GM18868 (cell line): ENCODE data around the gene CTNNA2.
A peak's percentile ranks its signal among the peaks of the same experiment; 100 is the strongest.

Experiments used
- ATAC-seq: cut with Tn5 transposase; IDR thresholded peaks from one replicate; pipeline ENCODE4 v1.9.1; 2021; ENCODE audit warnings: mild to moderate bottlenecking, moderate library complexity; ENCODE audit not compliant: unreplicated experiment

The CTNNA2 gene

GRCh38 chr2:79844011-79844410 lies 331.2 kb downstream of the CTNNA2 start:
- ATAC-seq, result no peak

GRCh38 chr2:79846878-79847277 lies 334.0 kb downstream of the CTNNA2 start:
- no peak for ATAC-seq

- ATAC-seq, result no peak
Measured at GRCh38 chr2:79849241-79849640, 336.4 kb downstream of the CTNNA2 start.

GRCh38 chr2:79849949-79850348 lies 337.1 kb downstream of the CTNNA2 start:
- no peak for ATAC-seq

- no peak for ATAC-seq
Measured at GRCh38 chr2:79850912-79851311, 338.1 kb downstream of the CTNNA2 start.

- ATAC-seq, result no peak
Measured at GRCh38 chr2:79855264-79856006, 342.6 kb downstream of the CTNNA2 start.

GRCh38 chr2:79857888-79858287 lies 345.0 kb downstream of the CTNNA2 start:
- ATAC-seq, result no peak

- no peak for ATAC-seq
Measured at GRCh38 chr2:79860228-79861058, 347.6 kb downstream of the CTNNA2 start.

GRCh38 chr2:79861059-79861374 lies 348.2 kb downstream of the CTNNA2 start:
- ATAC-seq, result no peak

- ATAC-seq, result no peak
Measured at GRCh38 chr2:79862756-79863155, 349.9 kb downstream of the CTNNA2 start.

GRCh38 chr2:79872656-79873055 lies 359.8 kb downstream of the CTNNA2 start:
- ATAC-seq, result no peak

GRCh38 chr2:79874015-79874414 lies 361.2 kb downstream of the CTNNA2 start:
- ATAC-seq, result no peak

GRCh38 chr2:79876430-79876829 lies 363.6 kb downstream of the CTNNA2 start:
- no peak for ATAC-seq

- no peak for ATAC-seq
Measured at GRCh38 chr2:79882548-79882947, 369.7 kb downstream of the CTNNA2 start.

GRCh38 chr2:79887747-79888374 lies 375.0 kb downstream of the CTNNA2 start:
- peak; percentile 88 for ATAC-seq

- ATAC-seq, result no peak
Measured at GRCh38 chr2:79892123-79892522, 379.3 kb downstream of the CTNNA2 start.

GRCh38 chr2:79899196-79899595 lies 386.3 kb downstream of the CTNNA2 start:
- ATAC-seq, result no peak

- no peak for ATAC-seq
Measured at GRCh38 chr2:79901161-79901560, 388.3 kb downstream of the CTNNA2 start.

GRCh38 chr2:79903222-79904000 lies 390.6 kb downstream of the CTNNA2 start:
- ATAC-seq, result no peak

- ATAC-seq, result no peak
Measured at GRCh38 chr2:79906139-79906890, 393.5 kb downstream of the CTNNA2 start.
